ENCODE results near the gene PRKAR1B.

Gene PRKAR1B

GRCh38 chr7:696426-696811 is 30.7 kb downstream of the PRKAR1B start:
- no peak overlapping the region for H3K4me3 ChIP-seq (replicated peaks in 1 of 2; ENCODE audit: low read depth in 2 of 2, low read length in 2 of 2)
- DNase-seq (ENCODE audit: low read depth in 2 of 2), result no peak
- no peak for TF ChIP-seq CTCF (IDR thresholded peaks at IDR 0.05; ENCODE audit: low read depth, low read length)

- TF ChIP-seq CTCF (IDR thresholded peaks at IDR 0.05; ENCODE audit: low read depth, low read length), result no peak
- H3K4me3 ChIP-seq (replicated peaks in 1 of 2; ENCODE audit: low read depth in 2 of 2, low read length in 2 of 2), result no peak overlapping the region
- no peak for DNase-seq (ENCODE audit: low read depth in 2 of 2)
Observed at GRCh38 chr7:693280-693679, 33.8 kb downstream of the PRKAR1B start.

GRCh38 chr7:691361-692045 is 35.6 kb downstream of the PRKAR1B start:
- H3K4me3 ChIP-seq (replicated peaks in 1 of 2; ENCODE audit: low read depth in 2 of 2, low read length in 2 of 2), result no peak overlapping the region
- TF ChIP-seq CTCF (IDR thresholded peaks at IDR 0.05; ENCODE audit: low read depth, low read length), result no peak
- DNase-seq (ENCODE audit: low read depth in 2 of 2), result no peak

GRCh38 chr7:690478-691360 is 36.4 kb downstream of the PRKAR1B start:
- no peak for DNase-seq (ENCODE audit: low read depth in 2 of 2)
- no peak for TF ChIP-seq CTCF (IDR thresholded peaks at IDR 0.05; ENCODE audit: low read depth, low read length)
- no peak overlapping the region for H3K4me3 ChIP-seq (replicated peaks in 1 of 2; ENCODE audit: low read depth in 2 of 2, low read length in 2 of 2)

- TF ChIP-seq CTCF (IDR thresholded peaks at IDR 0.05; ENCODE audit: low read depth, low read length), result no peak
- no peak overlapping the region for H3K4me3 ChIP-seq (replicated peaks in 1 of 2; ENCODE audit: low read depth in 2 of 2, low read length in 2 of 2)
- DNase-seq (ENCODE audit: low read depth in 2 of 2), result no peak
Observed at GRCh38 chr7:685540-685939, 41.5 kb downstream of the PRKAR1B start.

- TF ChIP-seq CTCF (IDR thresholded peaks at IDR 0.05; ENCODE audit: low read depth, low read length), result no peak
- H3K4me3 ChIP-seq (replicated peaks in 1 of 2; ENCODE audit: low read depth in 2 of 2, low read length in 2 of 2), result no peak overlapping the region
- no peak for DNase-seq (ENCODE audit: low read depth in 2 of 2)
Observed at GRCh38 chr7:684416-684815, 42.7 kb downstream of the PRKAR1B start.
